ENCODE data around the gene PUS10. TPM values are rescaled to one million over a fixed set of nuclear protein-coding genes. Genes with fewer than 3 reads are reported as not detected.
A peak's percentile ranks its signal among the peaks of the same experiment; 100 is the strongest.

The PUS10 gene
- total and polyA plus RNA-seq, 2 of the 4 experiments (the other 2 are of a cell fraction): 4.4 to 5.7 TPM

DNA sequence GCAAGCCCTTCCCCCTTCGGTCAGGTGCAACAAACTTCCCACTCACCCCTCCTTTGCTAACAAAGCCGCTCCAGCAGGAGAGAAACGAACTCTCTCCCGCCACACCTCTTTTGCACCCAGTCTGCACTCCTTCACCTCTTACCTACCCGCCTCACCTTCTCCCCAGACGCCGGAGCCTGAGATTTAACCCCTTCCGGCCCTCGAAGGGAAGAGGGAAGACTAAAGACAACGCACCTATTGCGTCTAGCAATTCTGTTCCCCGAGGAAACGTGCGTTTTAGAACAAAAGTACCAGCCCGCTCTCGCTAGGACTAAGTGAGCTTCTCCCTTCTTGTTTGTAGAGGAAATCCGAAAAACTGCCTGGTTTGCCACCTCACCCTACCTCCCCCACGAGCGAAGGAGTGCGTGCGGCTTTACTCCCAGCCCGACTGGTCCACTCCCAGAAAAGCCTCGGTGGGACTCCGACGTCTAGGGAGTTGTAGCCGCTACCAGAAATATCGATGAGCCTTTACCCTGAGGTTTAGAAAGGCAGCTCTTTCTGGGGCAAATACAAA lies 976 bp downstream of the PUS10 start:
- dilution Hi-C loops (cut with HindIII; ENCODE audit: low sequenced_read_pairs, unreplicated experiment): no loop called here
- Histone ChIP-seq H3K9me3 (ENCODE audit: control insufficient read depth, insufficient read depth, low read length) (no peaks in the 10 kb centered on the region), H3K4me3 (ENCODE audit: insufficient read depth, low read depth, low read length) (peak overlapping the region; percentile 66), H3K23ac (ENCODE audit: low read depth, low read length) (peak overlapping the region; percentile 89), H3K27me3 (ENCODE audit: control insufficient read depth, insufficient read depth, low read length) (no peaks in the 10 kb centered on the region), H3K27ac (ENCODE audit: insufficient read depth, low read length) (peak overlapping the region; percentile 83), H4K8ac (ENCODE audit: low read depth in 2 of 2, low read length in 2 of 2) (peak overlapping the region; percentile 88 to 97), H3K9me1 (ENCODE audit: insufficient read depth, low read length) (no peaks in the 10 kb centered on the region; the same call in 1 of the 2 replicates), H2BK15ac (ENCODE audit: low read depth, low read length) (peak overlapping the region; percentile 90; the same call in 2 of the 3 replicates), H3K14ac (replicated peaks; ENCODE audit: low read depth, low read length) (peak overlapping the region; percentile 87), H2BK20ac (ENCODE audit: low read depth, low read length) (peak overlapping the region; percentile 45; the same call in 1 of the 2 replicates), H3K4ac (ENCODE audit: low read depth, low read length) (peak overlapping the region; percentile 81), H3K36me3 (ENCODE audit: control insufficient read depth, insufficient read depth, low read length) (peaks cover 4% of the 10 kb centered on the region; the same call in 1 of the 2 replicates), H2BK120ac (ENCODE audit: low read depth, low read length) (peak overlapping the region; percentile 79), H2BK5ac (ENCODE audit: low read depth, low read length, poor library complexity, severe bottlenecking) (peak overlapping the region; percentile 92), H2AK9ac (replicated peaks; ENCODE audit: low read depth, low read length, poor library complexity) (peak overlapping the region; percentile 71), H4K5ac (ENCODE audit: low read depth, low read length) (peak overlapping the region; percentile 72), H2AK5ac (ENCODE audit: low read depth, low read length) (peak overlapping the region; percentile 37), H3K9ac (ENCODE audit: low read depth, low read length) (peak overlapping the region; percentile 76), H3K18ac (ENCODE audit: low read depth, low read length) (peak overlapping the region; percentile 83), H3K79me1 (ENCODE audit: low read depth in 1 of 2, low read length in 2 of 2) (peaks cover 7 to 25% of the 10 kb centered on the region in 2 experiments; a peak in 3 of 4 replicates), H4K20me1 (ENCODE audit: insufficient read depth, low read length) (peaks cover 6% of the 10 kb centered on the region), H3K4me2 (ENCODE audit: low read depth, low read length) (peak overlapping the region; percentile 83), H3K56ac (ENCODE audit: extremely low read depth, insufficient read depth, low read length) (peak overlapping the region; percentile 92), H4K91ac (ENCODE audit: insufficient read depth, low read depth, low read length) (peak overlapping the region; percentile 97), H2AFZ (replicated peaks; ENCODE audit: low read length, poor library complexity) (peak overlapping the region; percentile 95), H3K4me1 (ENCODE audit: control insufficient read depth, insufficient read depth, low read length) (no peaks in the 10 kb centered on the region; the same call in 1 of the 2 replicates)
- ChIA-PET POLR2A (ENCODE audit: unreplicated experiment) (no interaction called here), CTCF (interaction anchor here (0.6 kb wide), 1 partner anchor 308 kb away, joined by 4 read pairs; no protein-coding TSS in a partner anchor)
- TF ChIP-seq MAZ (IDR thresholded peaks at IDR 0.05; ENCODE audit: borderline replicate concordance, low read depth, low read length) (peak; percentile 12; the same call in 1 of the 2 replicates), CEBPB (IDR thresholded peaks at IDR 0.05; ENCODE audit: low read depth, low read length) (no peak), RAD21 (IDR thresholded peaks at IDR 0.05; ENCODE audit: low read length) (no peak), MAFK (IDR thresholded peaks at IDR 0.05; ENCODE audit: low read depth, low read length) (no peak), MXI1 (IDR thresholded peaks at IDR 0.05; ENCODE audit: borderline replicate concordance, low read depth, low read length) (peak; percentile 71; the same call in 1 of the 2 replicates), FOS (IDR thresholded peaks at IDR 0.05; ENCODE audit: low read depth, low read length) (no peak)
- TF ChIP-seq, protein P1, sequence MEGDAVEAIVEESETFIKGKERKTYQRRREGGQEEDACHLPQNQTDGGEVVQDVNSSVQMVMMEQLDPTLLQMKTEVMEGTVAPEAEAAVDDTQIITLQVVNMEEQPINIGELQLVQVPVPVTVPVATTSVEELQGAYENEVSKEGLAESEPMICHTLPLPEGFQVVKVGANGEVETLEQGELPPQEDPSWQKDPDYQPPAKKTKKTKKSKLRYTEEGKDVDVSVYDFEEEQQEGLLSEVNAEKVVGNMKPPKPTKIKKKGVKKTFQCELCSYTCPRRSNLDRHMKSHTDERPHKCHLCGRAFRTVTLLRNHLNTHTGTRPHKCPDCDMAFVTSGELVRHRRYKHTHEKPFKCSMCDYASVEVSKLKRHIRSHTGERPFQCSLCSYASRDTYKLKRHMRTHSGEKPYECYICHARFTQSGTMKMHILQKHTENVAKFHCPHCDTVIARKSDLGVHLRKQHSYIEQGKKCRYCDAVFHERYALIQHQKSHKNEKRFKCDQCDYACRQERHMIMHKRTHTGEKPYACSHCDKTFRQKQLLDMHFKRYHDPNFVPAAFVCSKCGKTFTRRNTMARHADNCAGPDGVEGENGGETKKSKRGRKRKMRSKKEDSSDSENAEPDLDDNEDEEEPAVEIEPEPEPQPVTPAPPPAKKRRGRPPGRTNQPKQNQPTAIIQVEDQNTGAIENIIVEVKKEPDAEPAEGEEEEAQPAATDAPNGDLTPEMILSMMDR (conservative IDR thresholded peaks at IDR 0.05; ENCODE audit: low read depth, low read length): no peak
- peak; percentile 71 for DNase-seq
- no TSS peak for BruUV-seq (replicated peaks)
- in situ Hi-C loops (cut with MboI; ENCODE audit: low sequenced_read_pairs): no loop called here
- ATAC-seq (ENCODE audit: low read depth): peak; percentile 89
- WGBS, 2 experiments (ENCODE audit: extremely low coverage in 2 of 2, insufficient read length in 1 of 2): 0% methylated on average over 9 of the region's 27 CpGs; no CpG with 5 or more reads in 1 of the 2 experiments
- intact Hi-C loops (cut with micrococcal nuclease): loop anchor here (2.0 kb wide), 1 partner anchor 134 kb away; no protein-coding TSS in a partner anchor
